ENCODE data around the gene PPM1L.

PPM1L gene

GRCh38 chr3:160815280-160815679 is 59.2 kb downstream of the PPM1L start:
- no peak for DNase-seq (ENCODE audit: extremely low read depth, low read depth)
- TF ChIP-seq CTCF (IDR thresholded peaks at IDR 0.05; ENCODE audit: low read depth, low read length), result no peak

- no peak for TF ChIP-seq CTCF (IDR thresholded peaks at IDR 0.05; ENCODE audit: low read depth, low read length)
- DNase-seq (ENCODE audit: extremely low read depth, low read depth), result no peak
Observed at GRCh38 chr3:160820022-160820421, 64.0 kb downstream of the PPM1L start.

- no peak for TF ChIP-seq CTCF (IDR thresholded peaks at IDR 0.05; ENCODE audit: low read depth, low read length)
- DNase-seq (ENCODE audit: extremely low read depth, low read depth), result no peak
Observed at GRCh38 chr3:160820430-160820829, 64.4 kb downstream of the PPM1L start.

GRCh38 chr3:160822936-160823335 is 66.9 kb downstream of the PPM1L start:
- DNase-seq (ENCODE audit: extremely low read depth, low read depth), result no peak
- no peak for TF ChIP-seq CTCF (IDR thresholded peaks at IDR 0.05; ENCODE audit: low read depth, low read length)

- TF ChIP-seq CTCF (IDR thresholded peaks at IDR 0.05; ENCODE audit: low read depth, low read length), result no peak
- DNase-seq (ENCODE audit: extremely low read depth, low read depth), result no peak
Observed at GRCh38 chr3:160825311-160825800, 69.3 kb downstream of the PPM1L start.

- no peak for TF ChIP-seq CTCF (IDR thresholded peaks at IDR 0.05; ENCODE audit: low read depth, low read length)
- no peak for DNase-seq (ENCODE audit: extremely low read depth, low read depth)
Observed at GRCh38 chr3:160826408-160826807, 70.4 kb downstream of the PPM1L start.

- no peak for TF ChIP-seq CTCF (IDR thresholded peaks at IDR 0.05; ENCODE audit: low read depth, low read length)
- no peak for DNase-seq (ENCODE audit: extremely low read depth, low read depth)
Observed at GRCh38 chr3:160826991-160827390, 71.0 kb downstream of the PPM1L start.

All from AG09319 (cell line).